HG03025 (cell line): ENCODE results near the gene BTK.
"Not testable (repeated sequence)": the region's sequence is repeated elsewhere in the genome, so short reads cannot be mapped to it uniquely, and the experiment has no call there.

ENCODE experiments used
- ATAC-seq: cut with Tn5 transposase; IDR thresholded peaks from one replicate; pipeline ENCODE4 v1.9.1; 2021; ENCODE audit warnings: mild to moderate bottlenecking, moderate library complexity; ENCODE audit not compliant: unreplicated experiment, low FRiP score

Gene BTK

DNA sequence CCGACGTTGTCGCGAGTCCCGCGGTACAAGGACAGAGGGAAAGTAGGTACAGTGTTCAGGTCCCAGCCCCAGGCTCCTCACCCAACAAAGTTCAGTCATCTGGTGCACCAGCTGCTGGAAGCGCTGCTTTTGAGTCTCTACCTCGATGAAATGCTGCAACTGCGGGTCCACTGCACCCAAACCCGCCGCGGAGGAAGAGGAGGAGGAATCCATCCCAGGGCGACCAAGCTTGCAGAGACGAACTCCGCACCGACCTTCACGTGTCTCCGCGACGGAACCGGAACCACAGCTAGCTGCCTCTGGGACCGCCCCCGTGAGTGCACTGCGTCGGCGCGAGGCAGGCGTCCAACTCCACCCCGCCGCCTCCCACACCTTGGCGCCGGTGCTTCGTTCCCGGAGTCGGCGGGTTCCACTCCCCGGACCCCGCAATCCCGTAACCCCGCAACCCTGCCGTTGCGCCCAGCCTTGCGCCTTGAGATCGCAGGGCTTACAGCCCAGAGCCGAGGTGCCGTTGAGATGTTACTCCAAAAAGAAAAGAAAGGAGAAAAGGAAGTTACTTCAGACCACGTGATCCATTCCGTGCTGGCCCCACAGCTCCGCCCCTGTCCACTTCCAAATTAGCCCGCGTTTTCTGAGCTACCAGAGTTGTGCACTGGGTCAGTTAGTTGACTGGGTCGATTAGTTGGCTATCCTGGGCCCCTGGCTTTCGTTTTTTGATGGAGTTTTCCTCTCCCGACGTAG lies 37.4 kb downstream of the BTK start, which contains the start of gene TIMM8A:
TSS of gene TIMM8A (minus strand) at position 291 of the 741 bp plus-strand sequence. CDS start at position 213, 78 bp downstream.
- ATAC-seq: peak; percentile 97

DNA sequence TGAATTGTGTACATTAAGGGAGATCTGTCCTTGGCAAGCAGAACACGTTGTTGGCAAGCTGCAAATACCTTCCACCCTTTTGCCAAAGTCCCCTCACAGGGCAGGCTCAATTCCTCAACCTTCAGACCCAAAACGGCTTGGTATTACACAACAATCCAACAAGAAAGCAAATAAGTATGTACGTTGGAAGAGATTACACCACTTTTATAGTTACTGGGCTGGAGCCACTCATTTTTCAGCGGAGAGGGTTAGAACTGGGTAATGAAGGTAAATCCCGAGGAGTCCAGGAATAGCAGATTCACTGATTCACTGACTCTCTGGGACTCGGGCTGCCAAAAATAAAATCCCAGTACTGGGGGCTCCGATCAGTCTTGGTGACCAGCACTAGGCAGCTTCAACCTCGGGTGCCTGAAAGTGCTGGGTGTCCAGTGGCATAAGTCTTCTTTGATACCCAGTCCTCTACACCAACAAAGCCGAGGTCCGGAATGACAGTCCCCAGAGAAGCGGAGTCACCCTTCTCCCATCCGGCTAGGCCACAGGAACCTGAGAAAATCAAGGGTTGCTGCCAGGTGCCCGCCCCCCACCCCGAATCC lies 38.0 kb downstream of the BTK start:
- no peak for ATAC-seq

DNA sequence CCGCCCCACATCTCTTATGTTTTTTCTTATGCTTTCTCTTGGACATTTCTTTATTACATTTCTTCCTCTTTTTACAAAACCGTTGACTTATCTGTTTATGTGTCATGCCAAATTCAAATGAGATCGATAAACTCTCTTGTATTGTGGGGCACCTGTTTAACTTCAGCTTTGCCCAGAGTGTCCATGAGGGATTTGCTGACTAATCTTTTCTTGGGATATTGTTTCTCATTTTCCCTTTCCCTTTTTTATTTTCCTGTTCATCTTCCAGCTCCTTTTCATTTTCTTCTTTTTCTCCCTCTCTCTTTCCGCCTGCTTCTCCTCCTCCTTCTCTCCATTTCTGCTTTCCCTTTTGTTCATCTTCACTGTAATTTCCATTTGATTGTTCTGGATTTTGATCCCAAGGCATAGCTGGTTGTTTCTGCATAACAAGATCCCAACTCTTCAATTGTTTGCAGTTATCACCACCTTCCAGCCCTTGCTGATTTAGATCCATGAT lies 48.2 kb downstream of the BTK start:
- no peak for ATAC-seq

DNA sequence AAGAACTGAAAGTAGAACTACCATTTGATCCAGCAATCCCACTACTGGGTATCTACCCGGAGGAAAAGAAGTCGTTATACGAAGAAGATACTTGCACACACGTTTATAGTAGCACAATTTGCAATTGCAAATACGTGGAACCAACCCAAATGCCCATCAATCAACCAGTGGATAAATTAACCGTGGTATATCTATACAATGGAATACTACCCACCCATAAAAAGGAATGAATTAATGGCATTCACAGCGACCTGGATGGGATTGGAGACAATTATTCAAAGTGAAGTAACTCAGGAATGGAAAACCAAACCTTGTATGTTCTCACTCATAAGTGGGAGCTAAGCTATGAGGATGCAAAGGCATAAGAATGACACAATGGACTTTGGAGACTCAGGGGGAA lies 51.7 kb downstream of the BTK start:
- not testable (repeated sequence) for ATAC-seq

DNA sequence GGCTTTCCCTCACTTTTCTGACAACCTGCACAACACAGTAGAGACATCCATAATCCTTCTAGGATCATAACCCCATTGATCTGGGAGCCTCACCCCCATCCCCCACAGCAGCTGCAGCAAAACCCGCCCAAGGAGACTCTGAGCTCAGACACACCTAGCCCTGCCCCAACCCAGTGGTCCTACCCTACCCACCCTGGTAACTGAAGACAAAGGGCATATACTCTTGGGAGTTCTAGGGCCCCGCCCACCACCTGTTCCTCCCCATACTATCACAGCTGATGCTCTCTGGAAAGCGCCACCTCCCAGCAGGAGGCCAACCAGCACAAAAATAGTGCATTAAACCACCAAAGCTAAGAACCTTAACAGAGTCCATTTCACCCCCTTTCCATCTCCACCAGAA lies 59.4 kb downstream of the BTK start:
- not testable (repeated sequence) for ATAC-seq

GRCh38 chrX:101303790-101304189 lies 82.2 kb downstream of the BTK start:
- no peak for ATAC-seq
